GM23248 (cell line): ENCODE results near the gene FBLN5.

ENCODE experiments used
- EZH2 ChIP-seq: fragments of 200-600 bp; sonication (generic); IDR thresholded peaks from 2 replicates; pipeline ENCODE4 v1.6.1; 2018; ENCODE audit warnings: antibody characterized with exemption, mild to moderate bottlenecking; ENCODE audit not compliant: insufficient read depth, poor library complexity, severe bottlenecking
- EZH2phosphoT487 ChIP-seq: fragments of 200-600 bp; sonication (generic); IDR thresholded peaks from 2 replicates; pipeline ENCODE4 v1.6.1; 2018; ENCODE audit warnings: antibody characterized with exemption, moderate library complexity, mild to moderate bottlenecking, low read depth; ENCODE audit not compliant: insufficient read depth

GRCh38 chr14:91899213-91899612 is 48.3 kb downstream of the FBLN5 start:
- TF ChIP-seq EZH2 (no peak), EZH2phosphoT487 (no peak)
